HG03095 (cell line): ENCODE measurements around the gene KAZN.

Experiments used
- ATAC-seq: cut with Tn5 transposase; IDR thresholded peaks from one replicate; pipeline ENCODE4 v1.9.1; 2021; ENCODE audit warnings: moderate library complexity; ENCODE audit not compliant: unreplicated experiment

The KAZN gene

DNA sequence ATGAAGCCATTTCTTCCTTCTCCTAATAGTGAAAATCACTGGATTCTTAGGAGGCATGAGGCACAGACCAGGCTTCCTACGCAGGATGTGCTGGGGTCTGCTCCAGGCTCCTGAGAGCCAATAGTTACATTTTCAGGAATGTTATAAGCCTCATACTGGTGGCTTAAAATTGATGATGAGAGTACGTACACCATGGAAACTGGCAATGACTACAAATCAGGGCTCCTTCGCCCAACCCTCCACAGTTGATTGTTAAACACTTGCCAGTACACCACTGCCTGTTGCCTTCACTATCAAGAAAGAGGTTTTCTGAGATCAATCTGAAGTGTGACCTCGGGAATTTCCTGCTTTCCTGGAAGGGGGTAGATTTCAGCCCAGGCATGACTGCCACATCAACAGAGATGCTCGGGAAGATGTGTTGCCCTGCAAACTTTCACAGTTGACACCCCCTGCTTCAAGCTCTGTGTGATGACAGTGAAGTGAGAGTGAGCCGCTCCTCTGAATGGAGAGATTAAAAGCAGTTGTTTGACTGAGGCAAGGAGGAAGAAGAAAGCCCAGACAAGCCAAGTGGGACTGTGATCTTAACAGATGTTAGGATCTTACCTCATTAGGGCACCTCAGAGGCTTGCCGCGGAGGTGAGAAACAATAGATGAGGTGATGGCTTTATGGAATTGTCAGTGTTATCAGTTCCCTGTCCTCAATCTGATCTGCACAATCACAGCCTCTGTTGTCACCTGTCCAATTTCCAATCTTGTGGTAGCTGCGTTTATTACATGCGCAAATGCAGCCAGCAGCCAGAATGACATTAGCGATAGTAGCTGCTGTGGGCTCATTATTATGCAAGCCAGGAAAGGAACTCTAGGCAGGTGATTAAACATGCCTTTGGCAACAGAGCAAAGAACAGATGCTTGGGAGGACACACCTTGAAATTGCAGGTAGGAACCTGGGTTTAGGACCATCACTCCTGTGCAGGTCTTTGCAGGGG is 277.3 kb downstream of the KAZN start:
- no peak for ATAC-seq

- no peak for ATAC-seq
Observed at GRCh38 chr1:14876747-14877146, 278.3 kb downstream of the KAZN start.

DNA sequence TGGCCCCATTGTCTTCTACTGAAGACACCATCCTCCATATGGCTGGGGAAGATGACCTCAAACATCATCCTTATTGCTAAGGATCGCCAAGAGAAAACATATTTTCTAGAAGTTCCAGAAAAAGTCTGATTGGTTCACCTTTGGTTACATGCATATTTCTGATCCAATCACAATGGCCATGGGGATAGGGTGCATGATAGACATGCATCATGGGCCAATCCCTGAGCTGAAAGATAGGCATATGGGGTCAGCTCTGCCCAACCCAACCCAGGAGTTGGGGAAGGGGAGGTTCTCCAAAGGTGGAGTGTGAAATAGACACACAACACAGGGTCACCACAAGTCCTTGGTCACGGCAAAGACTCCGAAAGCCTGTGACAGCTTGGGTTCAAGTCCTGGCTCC is 278.7 kb downstream of the KAZN start:
- no peak for ATAC-seq

DNA sequence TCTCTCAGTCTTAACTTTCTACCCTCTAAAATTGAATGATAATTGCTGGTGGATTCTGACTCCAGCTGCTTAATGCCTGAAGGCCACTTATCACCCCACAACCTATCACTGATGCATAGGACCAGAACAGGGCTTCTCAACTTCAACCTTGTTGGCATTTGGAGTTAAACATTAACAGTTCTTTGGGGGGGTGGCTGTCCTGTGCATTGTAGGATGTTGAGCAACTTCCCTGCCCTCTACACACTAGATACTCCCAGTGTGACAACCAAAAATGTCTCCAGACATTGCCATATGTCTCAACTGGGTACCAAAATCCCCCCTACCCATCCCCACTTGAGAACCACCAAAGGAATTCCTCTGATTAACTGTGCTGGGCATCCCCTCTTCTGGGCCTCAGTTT is 279.6 kb downstream of the KAZN start:
- ATAC-seq = no peak

DNA sequence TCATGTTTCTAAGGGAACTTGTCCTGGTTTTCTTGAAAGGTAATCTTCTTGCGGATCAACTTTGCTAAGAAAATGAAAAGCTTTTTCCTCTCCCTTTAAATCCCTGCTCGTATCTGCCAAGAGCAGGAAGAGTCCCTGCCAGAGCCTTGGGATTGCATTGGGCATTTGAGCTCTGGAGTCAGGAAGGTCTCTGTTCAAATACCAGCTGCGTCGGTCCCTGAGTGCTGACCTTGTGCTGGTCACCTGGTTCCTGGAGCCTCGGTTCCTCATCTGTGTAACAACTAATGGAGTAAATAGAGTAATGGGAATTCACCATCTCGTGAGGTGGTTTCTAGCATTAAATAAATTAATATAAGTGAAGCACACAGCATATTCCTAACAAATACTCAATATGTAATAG is 280.5 kb downstream of the KAZN start:
- no peak for ATAC-seq

DNA sequence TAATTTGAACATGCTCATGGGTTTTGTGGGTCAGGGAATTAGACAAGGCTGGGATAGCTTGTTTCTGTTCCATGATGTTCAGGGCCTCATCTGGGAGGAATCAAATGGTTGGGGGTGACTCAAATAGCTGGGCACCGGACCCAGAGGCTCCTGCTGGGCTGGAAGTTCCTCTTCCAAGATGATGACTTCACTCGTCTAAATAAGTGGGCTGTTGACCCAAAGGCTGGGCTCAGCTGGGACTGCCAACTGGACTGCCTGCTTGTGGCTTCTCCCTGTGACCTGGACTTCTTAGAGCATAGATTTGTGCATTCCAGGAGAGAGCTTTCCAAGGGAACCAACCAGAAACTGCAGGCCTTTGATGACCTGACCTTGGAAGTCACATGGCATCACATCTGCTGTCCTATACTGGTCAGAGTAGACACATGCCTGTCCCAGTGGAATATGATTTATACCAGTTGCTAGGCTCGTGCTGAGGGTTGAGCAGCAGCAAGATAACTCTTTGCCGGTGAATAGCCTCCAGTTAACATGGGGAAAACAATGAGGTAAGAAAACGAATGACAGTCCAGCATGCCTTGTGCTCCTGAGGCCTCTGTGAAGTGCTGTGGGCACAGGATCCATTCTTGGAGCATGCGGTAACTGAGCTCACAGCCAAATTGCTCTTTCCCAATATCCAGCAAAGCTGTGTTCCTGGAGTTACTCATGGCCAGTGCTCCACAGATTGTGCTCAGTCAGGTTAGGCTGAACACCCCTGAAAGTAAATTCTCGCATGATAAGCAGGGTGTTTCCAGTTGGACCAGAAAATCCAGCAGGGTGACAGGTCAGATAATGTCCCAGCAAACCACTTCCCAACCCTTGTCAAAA is 282.2 kb downstream of the KAZN start:
- ATAC-seq = no peak

- peak; percentile 85 for ATAC-seq
Observed at GRCh38 chr1:14881775-14882672, 283.5 kb downstream of the KAZN start.

GRCh38 chr1:14884614-14885175 is 286.2 kb downstream of the KAZN start:
- no peak for ATAC-seq

GRCh38 chr1:14887044-14887566 is 288.6 kb downstream of the KAZN start:
- ATAC-seq = no peak

DNA sequence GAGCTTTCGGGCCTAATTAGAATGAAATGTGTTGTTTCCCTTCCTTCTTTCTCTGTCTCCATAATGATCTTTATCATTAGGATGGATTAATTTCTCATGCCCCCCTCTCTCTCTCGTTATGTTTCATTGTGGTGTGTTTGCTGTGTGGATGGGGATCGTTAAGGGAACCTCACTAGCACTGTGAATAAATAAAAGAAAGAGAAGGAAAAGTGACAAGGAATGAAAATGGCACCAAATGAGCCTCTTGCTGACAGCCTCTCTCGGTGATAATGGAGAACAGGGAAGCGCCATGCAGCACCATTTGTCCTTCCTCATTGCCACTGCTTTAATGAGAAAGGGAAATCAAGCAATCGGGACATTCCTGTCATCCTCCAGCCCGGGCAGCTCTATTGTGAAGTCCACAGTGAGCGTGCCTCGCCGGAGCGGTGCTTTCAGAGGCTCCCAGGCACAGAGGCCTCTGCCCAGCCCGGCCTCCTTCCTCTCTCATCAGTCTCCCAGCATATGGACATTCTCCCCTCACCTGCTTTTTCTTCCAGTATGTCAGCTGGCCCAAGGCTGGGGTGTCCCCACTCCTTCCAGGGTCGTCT is 289.4 kb downstream of the KAZN start:
- no peak for ATAC-seq

DNA sequence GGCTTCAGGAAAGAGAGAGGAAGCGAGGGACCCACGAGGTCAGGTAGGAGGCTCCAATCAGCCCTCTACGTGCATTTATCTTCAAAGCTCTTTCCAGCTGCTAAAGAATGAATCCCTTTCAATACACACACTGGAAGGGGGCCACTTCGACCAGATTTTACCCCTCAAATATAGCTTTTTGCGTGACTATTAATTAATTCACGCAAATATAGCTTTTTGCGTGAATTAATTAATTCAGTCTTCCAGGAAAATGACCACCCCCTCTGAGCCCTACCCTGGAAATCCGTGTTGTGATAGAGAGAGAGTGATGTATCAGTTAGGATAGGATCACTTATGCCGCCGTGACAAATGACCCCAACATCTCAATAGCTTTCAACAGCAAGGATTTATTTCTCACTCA is 289.9 kb downstream of the KAZN start:
- ATAC-seq = no peak

DNA sequence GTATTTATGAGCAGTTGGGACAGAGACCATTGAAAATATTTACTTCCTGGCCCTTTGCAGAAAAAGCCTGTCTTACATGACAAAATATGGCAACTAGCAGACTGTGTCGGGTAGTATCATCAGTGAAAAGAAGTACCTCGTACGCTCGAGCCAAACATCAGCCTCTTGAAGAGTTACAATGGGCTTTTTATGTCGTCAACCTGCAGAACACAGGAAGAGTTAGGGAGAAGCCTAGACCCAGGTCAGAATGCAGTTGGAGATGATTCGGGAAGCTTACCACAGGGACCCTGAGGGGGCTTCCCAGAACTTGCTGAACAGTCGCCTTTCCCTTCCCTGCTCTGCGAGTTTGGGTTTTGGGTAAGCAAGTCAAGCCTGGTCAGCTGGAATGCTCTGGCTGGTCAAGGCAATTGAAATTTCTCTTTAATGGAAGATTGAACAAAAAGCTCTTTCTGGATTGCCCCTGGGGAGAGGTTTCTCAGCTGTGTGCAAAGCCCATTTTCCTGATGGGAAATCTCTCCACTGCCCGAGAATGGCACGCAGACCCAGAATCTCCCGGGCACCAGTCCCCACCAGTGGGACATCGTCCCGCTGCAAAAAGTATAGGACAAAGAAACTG is 291.4 kb downstream of the KAZN start:
- ATAC-seq = no peak

GRCh38 chr1:14891991-14892390 is 293.5 kb downstream of the KAZN start:
- ATAC-seq = no peak

DNA sequence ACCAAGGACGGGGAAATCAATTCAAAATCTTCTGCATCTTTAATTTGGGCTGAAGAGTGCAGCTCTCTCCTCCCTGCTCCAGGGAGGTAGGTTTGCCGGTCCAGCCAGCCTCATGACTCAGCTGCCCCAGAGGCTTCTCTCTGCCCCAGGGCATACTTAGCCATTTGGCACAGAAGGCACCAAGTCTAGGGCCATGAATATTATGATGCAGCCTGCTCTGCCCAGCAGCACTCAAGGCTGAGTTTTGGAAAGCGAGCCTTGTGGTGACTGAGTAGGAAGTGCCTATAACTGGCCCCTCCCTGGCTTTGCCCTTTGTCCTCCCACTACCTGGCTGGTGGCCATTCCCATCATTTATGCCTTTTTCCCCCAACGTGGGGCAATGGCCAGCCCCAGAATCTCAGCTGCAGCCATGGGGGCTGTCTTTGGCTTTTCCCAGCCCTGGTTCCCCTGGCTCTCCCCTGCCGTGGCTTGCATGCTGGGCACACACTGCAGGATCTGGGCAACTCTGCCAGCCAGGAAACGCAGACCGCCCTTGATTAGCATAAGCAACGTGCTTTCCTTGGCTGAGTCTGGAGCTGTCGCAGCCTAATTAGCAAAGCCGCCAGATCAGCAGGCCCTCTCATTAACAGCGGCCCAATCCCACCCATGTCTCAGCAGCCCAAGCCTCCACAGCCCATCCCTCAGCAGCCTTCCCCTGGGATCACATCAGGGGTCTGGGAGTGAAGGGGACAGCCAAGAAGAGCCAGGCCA is 296.5 kb downstream of the KAZN start:
- no peak for ATAC-seq

GRCh38 chr1:14895727-14896126 is 297.2 kb downstream of the KAZN start:
- no peak for ATAC-seq

DNA sequence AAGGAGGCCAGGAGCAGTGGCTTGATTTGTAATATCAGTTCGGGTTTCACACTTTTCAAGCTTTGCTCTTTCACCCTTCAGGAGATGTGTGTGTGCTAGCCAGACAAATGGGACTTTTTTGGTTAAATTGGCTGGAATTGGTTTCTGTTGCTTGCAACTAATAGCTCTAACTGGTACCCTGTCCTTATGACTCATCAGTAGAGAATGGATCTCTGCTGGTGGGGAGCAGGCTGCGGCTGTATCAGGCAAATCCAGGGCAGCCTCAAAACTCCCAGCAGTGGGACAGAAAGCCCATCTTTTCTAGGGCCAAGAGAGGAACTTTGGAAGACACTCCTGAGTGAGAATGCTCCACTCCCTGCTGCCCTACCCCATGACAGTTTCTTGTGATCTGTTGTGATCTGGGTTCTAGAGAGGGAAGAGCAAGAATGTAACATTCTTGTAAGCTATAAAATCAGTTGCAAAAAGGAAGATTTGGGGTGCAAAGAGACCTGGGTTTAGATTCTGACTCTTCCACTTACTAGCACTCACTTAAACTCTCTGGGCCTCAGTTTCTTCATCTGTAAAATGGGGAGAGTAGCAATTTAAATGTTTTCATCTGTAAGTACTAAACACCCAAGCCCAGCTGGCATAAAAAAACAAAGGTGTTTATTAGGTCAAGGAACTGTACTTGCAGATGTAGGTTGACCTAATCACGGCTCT is 298.0 kb downstream of the KAZN start:
- ATAC-seq = no peak

DNA sequence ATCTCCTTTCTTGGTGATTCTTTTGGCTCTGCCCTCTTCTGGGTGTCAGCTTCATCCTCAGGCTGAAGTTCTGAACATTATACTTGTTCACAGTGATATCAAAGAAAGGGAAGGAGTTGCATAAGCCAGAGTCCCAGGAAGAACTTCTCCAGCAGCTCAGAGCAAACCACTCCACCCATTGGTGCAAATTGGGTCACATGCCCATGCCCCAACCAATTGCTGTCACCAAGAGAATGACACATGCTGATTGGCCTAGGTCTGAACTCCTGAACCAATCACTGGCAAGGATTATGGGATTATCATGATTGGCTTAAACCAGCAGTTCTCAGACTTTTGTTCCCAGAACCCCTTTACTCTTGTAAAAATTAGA is 298.6 kb downstream of the KAZN start:
- ATAC-seq = no peak

GRCh38 chr1:14897547-14897946 is 299.1 kb downstream of the KAZN start:
- ATAC-seq = no peak
